ENCODE results near the gene KDELR3.

- TF ChIP-seq CTCF (conservative IDR thresholded peaks at IDR 0.05 in 1 of 2, IDR thresholded peaks at IDR 0.05 in 1 of 2; ENCODE audit: low read depth in 1 of 2, low read length in 2 of 2), result no peak
- no peak for TF ChIP-seq EZH2 (IDR thresholded peaks at IDR 0.05; ENCODE audit: low read length, missing control alignments)
Measured at GRCh38 chr22:38422611-38423511, 45.0 kb upstream of the KDELR3 start.

Measured in fibroblast of lung (primary cell).